ENCODE measurements around the gene NOS3.

The NOS3 gene

GRCh38 chr7:150965273-150965830 is 25.5 kb upstream of the NOS3 start:
- DNase-seq, result no peak

GRCh38 chr7:150966002-150966401 is 24.8 kb upstream of the NOS3 start:
- DNase-seq, result no peak

- peak; percentile 8 for DNase-seq
Measured at GRCh38 chr7:150967349-150967748, 23.5 kb upstream of the NOS3 start.

GRCh38 chr7:150968056-150968733 is 22.6 kb upstream of the NOS3 start:
- DNase-seq, result no peak

GRCh38 chr7:150968734-150969372 is 22.0 kb upstream of the NOS3 start:
- no peak for DNase-seq

GRCh38 chr7:150969475-150969874 is 21.3 kb upstream of the NOS3 start:
- peak; percentile 71 for DNase-seq

GRCh38 chr7:150970424-150970823 is 20.4 kb upstream of the NOS3 start:
- DNase-seq, result no peak

- no peak for DNase-seq
Measured at GRCh38 chr7:150971242-150972022, 19.4 kb upstream of the NOS3 start.

GRCh38 chr7:150972023-150972468 is 18.8 kb upstream of the NOS3 start:
- DNase-seq, result no peak

GRCh38 chr7:150972741-150973140 is 18.1 kb upstream of the NOS3 start:
- DNase-seq, result no peak

GRCh38 chr7:150973571-150974451 is 17.0 kb upstream of the NOS3 start:
- peak; percentile 61 for DNase-seq

- DNase-seq, result peak; percentile 65
Measured at GRCh38 chr7:150974468-150975391, 16.1 kb upstream of the NOS3 start.

- DNase-seq, result no peak
Measured at GRCh38 chr7:150975536-150976319, 15.1 kb upstream of the NOS3 start.

- DNase-seq, result peak; percentile 70
Measured at GRCh38 chr7:150976529-150977381, 14.1 kb upstream of the NOS3 start.

GRCh38 chr7:150977382-150978125 is 13.3 kb upstream of the NOS3 start:
- DNase-seq, result peak; percentile 18

- peak; percentile 34 for DNase-seq
Measured at GRCh38 chr7:150978126-150978789, 12.6 kb upstream of the NOS3 start, which contains the start of gene KCNH2. KCNH2 (minus strand) TSS chr7:150978321; CDS start chr7:150977913, 408 bp downstream.

- no peak for DNase-seq
Measured at GRCh38 chr7:150979713-150980390, 11.0 kb upstream of the NOS3 start.
